Lower leg skin (tissue), 3 donors: ENCODE results near the gene COL2A1.

Experiments
- CTCF ChIP-seq, 3 donors: fragments of 450-650 bp; IDR thresholded peaks; one replicate each; pipeline ENCODE4 v1.5.1; 2016; ENCODE audit warnings: antibody characterized with exemption in 3 of 3, mild to moderate bottlenecking in 3 of 3, moderate library complexity in 2 of 3
- POLR2A ChIP-seq, 2 donors: fragments of 450-650 bp; IDR thresholded peaks; one replicate each; pipeline ENCODE4 v1.6.1; 2016 to 2017; ENCODE audit warnings: antibody characterized with exemption in 2 of 2, mild to moderate bottlenecking in 1 of 2, moderate library complexity in 1 of 2

DNA sequence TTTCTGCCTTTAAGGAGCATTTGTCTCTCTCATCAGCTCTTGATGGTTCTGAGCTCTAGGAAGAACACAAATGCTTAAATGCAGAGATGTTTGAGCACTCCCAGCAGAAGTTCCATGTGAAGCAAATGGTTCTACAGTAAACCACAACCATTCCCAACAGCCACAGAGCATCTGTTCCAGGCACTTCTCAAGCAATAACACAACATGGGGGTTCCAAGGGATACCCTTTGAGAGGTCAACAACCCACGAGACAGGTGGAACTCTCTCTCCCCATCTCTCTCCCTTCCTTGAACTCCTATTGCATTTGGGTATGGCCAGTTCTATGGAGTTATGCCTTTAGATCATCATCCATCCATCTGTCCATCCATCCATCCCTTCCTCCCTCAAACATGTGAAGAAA, 5.2 kb upstream of the COL2A1 start:
- TF ChIP-seq POLR2A (IDR thresholded peaks at IDR 0.05) = no peak
- no peak for TF ChIP-seq CTCF (IDR thresholded peaks at IDR 0.05)
